Heart left ventricle (tissue), 16 donors: ENCODE measurements around the gene EGR2. TPM values are rescaled to one million over a fixed set of nuclear protein-coding genes. Genes with fewer than 3 reads are reported as not detected.

ENCODE experiments used
- ATAC-seq, 4 donors: fragments of 200-7000 bp; cut with Tn5 transposase; one replicate each; pipeline ENCODE4 v1.9.1; 2020 to 2022; ENCODE audit warnings: moderate library complexity in 4 of 4, mild to moderate bottlenecking in 3 of 4, moderate number of reproducible peaks in 1 of 4
- DNase-seq, 5 donors: peaks; one replicate each; pipeline ENCODE4 v3.0.0-alpha.2; 2020
- H3K27ac ChIP-seq, 12 donors: fragments of 200-600 bp; sonication (generic) in 4 of 12; one replicate each; pipeline versions ENCODE4 v1.5.0 to v1.8.0; 2016 to 2022; ENCODE audit warnings: mild to moderate bottlenecking in 2 of 12
- H3K27me3 ChIP-seq, 9 donors: fragments of 200-600 bp; sonication (generic) in 2 of 9; one replicate each; pipeline versions ENCODE4 v1.5.1 to v1.8.0; 2016 to 2022; ENCODE audit warnings: mild to moderate bottlenecking in 3 of 9
- H3K36me3 ChIP-seq, 9 donors: fragments of 200-600 bp; sonication (generic) in 2 of 9; one replicate each; pipeline versions ENCODE4 v1.5.0 to v1.8.0; 2018 to 2022; ENCODE audit warnings: mild to moderate bottlenecking in 2 of 9
- H3K4me1 ChIP-seq, 12 donors: fragments of 200-600 bp; sonication (generic) in 4 of 12; one replicate each; pipeline versions ENCODE4 v1.5.0 to v1.8.0; 2016 to 2022; ENCODE audit warnings: mild to moderate bottlenecking in 3 of 12
- H3K4me3 ChIP-seq, 12 donors: fragments of 200-600 bp; sonication (generic) in 4 of 12; one replicate each; pipeline versions ENCODE4 v1.5.0 to v1.8.0; 2017 to 2022; ENCODE audit warnings: mild to moderate bottlenecking in 9 of 12, moderate library complexity in 4 of 12
- H3K9me3 ChIP-seq, 12 donors: fragments of 200-600 bp; sonication (generic) in 4 of 12; one replicate each; pipeline versions ENCODE4 v1.5.0 to v1.8.0; 2016 to 2022; ENCODE audit warnings: mild to moderate bottlenecking in 1 of 12
- CTCF ChIP-seq, 12 donors: fragments of 200-600 bp; sonication (generic) in 4 of 12; IDR thresholded peaks; one replicate each; pipeline versions ENCODE4 v1.5.0 to v1.8.0; 2018 to 2022; ENCODE audit warnings: antibody characterized with exemption in 12 of 12, mild to moderate bottlenecking in 5 of 12
- POLR2A ChIP-seq, 2 donors: fragments of 450-650 bp; IDR thresholded peaks; one replicate each; pipeline ENCODE4 v1.6.1; 2017; ENCODE audit warnings: antibody characterized with exemption in 2 of 2, mild to moderate bottlenecking in 2 of 2, moderate library complexity in 2 of 2
- whole genome bisulfite sequencing, 4 donors: extraction: QIAGEN DNeasy Blood & Tissue Kit in 2 of 4; methylation state at CpG; one replicate each; pipeline versions ENCODE4 v1.1.5 to v1.1.7; 2013 to 2018; 5-methylcytosine and 5-hydroxymethylcytosine counted together
- intact Hi-C, 10 donors: fragments of 100-400 bp; cut with DNase I; formaldehyde crosslinking; loops; one replicate each; pipeline versions ENCODE4 v1.11.1 to v1.14.2; 2022
- polyA plus RNA-seq, 2 donors: library from polyadenylated mRNA; stranded (reverse); fragments of 200-250 nt; gene quantifications; one replicate each; pipeline ENCODE4 v1.2.3, GENCODE V29; 2013
- total RNA-seq, 9 donors: library from RNA; depleted of rRNA in 2 of 9; stranded (reverse); fragments of >200 nt in 2 of 9; fragmentation: NEBNext Ultra II Directional in 3 of 9; extraction: Animal tissue kit (Norgen Biotek cat#: 25700) in 3 of 9; gene quantifications; one replicate each; pipeline versions ENCODE4 v1.1.0 to v1.2.4, GENCODE V29; 2016 to 2023
- donor health status: ischemic (EF 13 %, LVEDD 7.1; RV severe dilation, severe dysfunction).
- donor health status: healthy with polysubstance abuse.
- donor health status: DM: no; HTN: yes; CAD: no.
- donor health status: DM: no; HTN: no; CAD: no.
- donor health status: ischemic (EF 25% LVEDD 6.9; RV normal size, moderate dysfunction).
- donor health status: ischemic (EF 25% LVEDD 5.7; RV mildly dilated, moderate dysfunction).
- donor health status: healthy.
- donor health status: DM: yes; HTN: yes; CAD: no.
- donor health status: ischemic (EF 35%, LVEDD 5.7; RV mildly dilated, moderate dysfunction).
- donor health status: nonischemic (EF 11% LVEDD 7.7; RV severe dilation, severe dysfunction).
- donor health status: DM: yes; HTN: yes; CAD: no.
- donor health status: PGD.
- donor health status: ischemic (EF 29% LVEDD 5.4; RV normal size, mild dysfunction).
- donor health status: nonischemic (EF 23%, LVEDD 6.1; RV moderate dilation, normal function).

EGR2 gene
- total and polyA plus RNA-seq, 11 donors: 0.37 to 8.5 (median 1.8) TPM

DNA sequence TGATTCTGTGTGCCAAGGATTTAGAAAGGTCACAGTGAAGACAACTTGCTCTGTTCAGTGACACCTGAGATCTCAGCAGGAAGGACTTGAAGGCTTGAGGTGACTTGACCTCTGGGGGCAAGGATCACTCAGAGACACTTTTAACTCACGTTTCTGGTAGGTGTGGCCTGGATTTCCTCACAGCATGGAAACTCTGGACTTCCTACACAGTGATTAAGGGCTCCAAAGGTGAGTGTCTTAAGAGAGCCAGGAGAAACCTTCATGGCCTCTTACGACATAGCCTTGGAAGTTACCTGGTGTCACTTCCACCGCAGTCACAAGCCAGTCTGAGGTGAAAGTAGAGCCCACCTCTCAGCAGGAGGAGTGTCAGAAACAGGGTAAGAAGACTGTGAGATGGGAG lies 49.8 kb downstream of the EGR2 start:
- Histone ChIP-seq H3K4me1 (peaks cover 0 to 42% (median 17%) of the 10 kb centered on the region in 12 donors), H3K27me3 (no peaks in the 10 kb centered on the region), H3K36me3 (no peaks in the 10 kb centered on the region), H3K4me3 (no peak overlapping the region), H3K9me3 (no peaks in the 10 kb centered on the region), H3K27ac (no peak overlapping the region)
- no peak for ATAC-seq
- intact Hi-C loops: no loop called here
- WGBS, 4 donors: 66 to 75% (median 71%) methylated on average over 3 of the region's 3 CpGs
- TF ChIP-seq CTCF (IDR thresholded peaks at IDR 0.05) (no peak), POLR2A (IDR thresholded peaks at IDR 0.05) (no peak)
- DNase-seq: no peak

GRCh38 chr10:62765726-62766125 lies 50.4 kb downstream of the EGR2 start:
- no peaks in the 10 kb centered on the region for H3K9me3 ChIP-seq

GRCh38 chr10:62764011-62764410 lies 52.2 kb downstream of the EGR2 start:
- TF ChIP-seq CTCF (IDR thresholded peaks at IDR 0.05) (no peak), POLR2A (IDR thresholded peaks at IDR 0.05) (no peak)
- intact Hi-C loops: loop anchor here in 3 of 10 donors (5.0 kb wide), 2 partner anchors 38 to 43 kb away; partner anchors contain the start of gene ADO (in 1 of the 3)
- no peaks in the 10 kb centered on the region for H3K9me3 ChIP-seq
- peaks cover 0 to 39% (median 16%) of the 10 kb centered on the region in 12 donors for H3K4me1 ChIP-seq
- no peaks in the 10 kb centered on the region for H3K27me3 ChIP-seq
- 97 to 98% (median 97%) methylated on average over 4 of the region's 4 CpGs for WGBS, 4 donors
- peak overlapping the region in 6 of 12 donors; percentile 63 to 80 (median 71) for H3K27ac ChIP-seq
- DNase-seq (no peak), ATAC-seq (no peak)
- H3K36me3 ChIP-seq: no peaks in the 10 kb centered on the region
- no peak overlapping the region for H3K4me3 ChIP-seq

More at GRCh38 chr10:62765726-62766125, 50.4 kb downstream of the EGR2 start:
- Histone ChIP-seq H3K36me3 (no peaks in the 10 kb centered on the region), H3K27me3 (no peaks in the 10 kb centered on the region), H3K4me1 (peaks cover 0 to 43% (median 21%) of the 10 kb centered on the region in 12 donors), H3K27ac (no peak overlapping the region), H3K4me3 (no peak overlapping the region)
- 90 to 96% (median 93%) methylated on average over 2 of the region's 2 CpGs for WGBS, 4 donors
- intact Hi-C loops: no loop called here
- ATAC-seq (no peak), DNase-seq (no peak)
- TF ChIP-seq POLR2A (IDR thresholded peaks at IDR 0.05) (no peak), CTCF (IDR thresholded peaks at IDR 0.05) (no peak)

DNA sequence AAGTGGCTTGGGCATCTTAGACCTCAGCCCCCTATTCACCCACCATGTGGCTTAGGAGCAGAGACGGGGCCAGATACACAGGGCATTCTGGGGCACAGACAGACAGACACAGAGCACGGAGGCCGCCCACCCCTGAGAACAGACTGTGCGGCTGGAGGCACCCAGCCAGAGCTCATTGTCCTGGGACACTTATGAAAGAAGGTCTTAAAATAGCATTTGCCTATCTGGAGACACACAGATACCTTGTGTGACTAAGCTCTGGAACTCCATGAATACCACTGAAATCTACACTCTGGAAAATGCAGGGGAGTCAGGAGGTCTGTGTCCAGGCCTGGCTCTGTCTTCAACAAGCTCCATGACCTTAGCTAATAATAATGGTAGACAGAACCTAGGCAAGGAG lies 53.0 kb downstream of the EGR2 start:
- peak overlapping the region; percentile 32 to 80 (median 63) for H3K27ac ChIP-seq
- 37 to 59% (median 49%) methylated on average over 4 of the region's 4 CpGs for WGBS, 4 donors
- H3K9me3 ChIP-seq: no peaks in the 10 kb centered on the region
- DNase-seq (peak; percentile 54 to 86 (median 68)), ATAC-seq (peak; percentile 96 to 98 (median 97))
- no peak overlapping the region for H3K4me3 ChIP-seq
- no peaks in the 10 kb centered on the region for H3K27me3 ChIP-seq
- TF ChIP-seq POLR2A (IDR thresholded peaks at IDR 0.05): no peak
- TF ChIP-seq CTCF (IDR thresholded peaks at IDR 0.05): no peak
- intact Hi-C loops: loop anchor here in 4 of 10 donors (2.0 to 5.0 kb wide), 3 partner anchors 39 to 54 kb away; partner anchors contain the start of genes ADO (in 1 of the 4) and EGR2 (in 1 of the 4)
- peaks cover 0 to 39% (median 16%) of the 10 kb centered on the region in 12 donors for H3K4me1 ChIP-seq
- H3K36me3 ChIP-seq: no peaks in the 10 kb centered on the region

Other genes with a start within 250 kb of the EGR2 start
- 10 to 100 TPM; 18.3 to 35.5 (median 19.7) TPM for gene ADO, start 11.6 kb downstream of the EGR2 start, total RNA-seq
- gene ADO, start 11.6 kb downstream of the EGR2 start, polyA plus RNA-seq: 10 to 100 TPM in 1 of 2 donors, 1 to 10 TPM in 1; 7.6 to 24.6 TPM